ENCODE measurements around the gene EML5. TPM values are rescaled to one million over a fixed set of nuclear protein-coding genes. Genes with fewer than 3 reads are reported as not detected.

The EML5 gene
- total and polyA plus RNA-seq, 2 experiments from 2014 or later, result 0.18 to 1.6 TPM

DNA sequence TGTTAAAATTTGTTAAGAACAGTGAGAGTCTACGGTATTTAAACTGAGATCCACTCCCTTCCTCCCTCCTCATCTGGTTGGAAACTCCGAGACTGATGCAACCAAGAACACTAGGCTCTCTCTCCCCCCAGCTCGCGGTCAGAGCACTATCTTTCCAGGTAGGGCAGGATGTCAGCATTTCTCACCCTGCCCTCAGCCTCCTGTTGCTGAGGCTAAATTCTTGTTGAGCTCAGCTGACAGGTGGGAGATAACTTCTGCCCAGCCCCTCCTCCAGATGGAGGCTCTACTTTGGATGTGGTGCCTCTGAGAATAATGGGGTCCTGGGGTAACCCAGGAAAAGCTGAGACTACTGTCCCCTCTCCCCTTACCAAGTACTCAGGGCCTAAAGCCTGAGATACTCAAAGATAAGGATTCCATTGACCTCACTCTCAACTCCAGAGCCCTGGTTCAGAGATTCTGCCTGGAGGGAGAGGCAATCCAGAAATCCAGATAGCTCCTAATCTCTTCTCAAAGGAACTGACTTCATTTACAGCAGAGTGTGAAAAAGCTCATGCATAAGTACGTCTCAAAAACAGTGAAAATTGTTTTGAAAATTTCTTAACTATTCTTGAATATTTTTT, 110.1 kb downstream of the EML5 start:
- DNase-seq (ENCODE audit: low spot score), result peak; percentile 76
- Histone ChIP-seq H3K4me2 (no peak overlapping the region; the same call in 1 of the 2 replicates), H3K4me1 (ENCODE audit: insufficient read depth) (peaks cover 4% of the 10 kb centered on the region; the same call in 1 of the 2 replicates), H3K27ac (ENCODE audit: low read depth) (no peak overlapping the region), H3K79me2 (replicated peaks; ENCODE audit: insufficient read depth) (no peaks in the 10 kb centered on the region), H2AFZ (peak overlapping the region; percentile 45; the same call in 1 of the 2 replicates), H3K36me3 (ENCODE audit: insufficient read depth) (no peaks in the 10 kb centered on the region), H3K4me3 (no peak overlapping the region), H3F3A (replicated peaks; ENCODE audit: low read depth) (no peaks in the 10 kb centered on the region), H4K20me1 (replicated peaks; ENCODE audit: insufficient read depth) (no peaks in the 10 kb centered on the region), H3K9me2 (ENCODE audit: insufficient read depth) (no peaks in the 10 kb centered on the region), H3K27me3 (ENCODE audit: insufficient read depth) (no peaks in the 10 kb centered on the region)
- peak overlapping the region; percentile 13; the same call in 1 of the 3 replicates for H3K4me3 Mint-ChIP-seq
- peak; percentile 99 for ATAC-seq
- H3K27ac Mint-ChIP-seq, result peak overlapping the region; percentile 96
- H3K9me3 Mint-ChIP-seq, result no peaks in the 10 kb centered on the region
- no peaks in the 10 kb centered on the region for H3K27me3 Mint-ChIP-seq (ENCODE audit: insufficient read depth, low read depth, poor library complexity)
- TF ChIP-seq, protein P1, sequence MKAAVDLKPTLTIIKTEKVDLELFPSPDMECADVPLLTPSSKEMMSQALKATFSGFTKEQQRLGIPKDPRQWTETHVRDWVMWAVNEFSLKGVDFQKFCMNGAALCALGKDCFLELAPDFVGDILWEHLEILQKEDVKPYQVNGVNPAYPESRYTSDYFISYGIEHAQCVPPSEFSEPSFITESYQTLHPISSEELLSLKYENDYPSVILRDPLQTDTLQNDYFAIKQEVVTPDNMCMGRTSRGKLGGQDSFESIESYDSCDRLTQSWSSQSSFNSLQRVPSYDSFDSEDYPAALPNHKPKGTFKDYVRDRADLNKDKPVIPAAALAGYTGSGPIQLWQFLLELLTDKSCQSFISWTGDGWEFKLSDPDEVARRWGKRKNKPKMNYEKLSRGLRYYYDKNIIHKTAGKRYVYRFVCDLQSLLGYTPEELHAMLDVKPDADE (IDR thresholded peaks at IDR 0.05), result no peak
- TF ChIP-seq, protein P2, sequence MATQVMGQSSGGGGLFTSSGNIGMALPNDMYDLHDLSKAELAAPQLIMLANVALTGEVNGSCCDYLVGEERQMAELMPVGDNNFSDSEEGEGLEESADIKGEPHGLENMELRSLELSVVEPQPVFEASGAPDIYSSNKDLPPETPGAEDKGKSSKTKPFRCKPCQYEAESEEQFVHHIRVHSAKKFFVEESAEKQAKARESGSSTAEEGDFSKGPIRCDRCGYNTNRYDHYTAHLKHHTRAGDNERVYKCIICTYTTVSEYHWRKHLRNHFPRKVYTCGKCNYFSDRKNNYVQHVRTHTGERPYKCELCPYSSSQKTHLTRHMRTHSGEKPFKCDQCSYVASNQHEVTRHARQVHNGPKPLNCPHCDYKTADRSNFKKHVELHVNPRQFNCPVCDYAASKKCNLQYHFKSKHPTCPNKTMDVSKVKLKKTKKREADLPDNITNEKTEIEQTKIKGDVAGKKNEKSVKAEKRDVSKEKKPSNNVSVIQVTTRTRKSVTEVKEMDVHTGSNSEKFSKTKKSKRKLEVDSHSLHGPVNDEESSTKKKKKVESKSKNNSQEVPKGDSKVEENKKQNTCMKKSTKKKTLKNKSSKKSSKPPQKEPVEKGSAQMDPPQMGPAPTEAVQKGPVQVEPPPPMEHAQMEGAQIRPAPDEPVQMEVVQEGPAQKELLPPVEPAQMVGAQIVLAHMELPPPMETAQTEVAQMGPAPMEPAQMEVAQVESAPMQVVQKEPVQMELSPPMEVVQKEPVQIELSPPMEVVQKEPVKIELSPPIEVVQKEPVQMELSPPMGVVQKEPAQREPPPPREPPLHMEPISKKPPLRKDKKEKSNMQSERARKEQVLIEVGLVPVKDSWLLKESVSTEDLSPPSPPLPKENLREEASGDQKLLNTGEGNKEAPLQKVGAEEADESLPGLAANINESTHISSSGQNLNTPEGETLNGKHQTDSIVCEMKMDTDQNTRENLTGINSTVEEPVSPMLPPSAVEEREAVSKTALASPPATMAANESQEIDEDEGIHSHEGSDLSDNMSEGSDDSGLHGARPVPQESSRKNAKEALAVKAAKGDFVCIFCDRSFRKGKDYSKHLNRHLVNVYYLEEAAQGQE (IDR thresholded peaks at IDR 0.05; ENCODE audit: unreplicated experiment), result no peak
- no peak for TF ChIP-seq POLR2AphosphoS5 (IDR thresholded peaks at IDR 0.05; ENCODE audit: low read depth)
- no peak for TF ChIP-seq CREB1 (CRISPR knock-in tag; IDR thresholded peaks at IDR 0.05; ENCODE audit: low read depth)
- H3K4me1 Mint-ChIP-seq, result peaks cover 13% of the 10 kb centered on the region; the same call in 2 of the 3 replicates
- no peaks in the 10 kb centered on the region for H3K36me3 Mint-ChIP-seq (ENCODE audit: low read depth)

DNA sequence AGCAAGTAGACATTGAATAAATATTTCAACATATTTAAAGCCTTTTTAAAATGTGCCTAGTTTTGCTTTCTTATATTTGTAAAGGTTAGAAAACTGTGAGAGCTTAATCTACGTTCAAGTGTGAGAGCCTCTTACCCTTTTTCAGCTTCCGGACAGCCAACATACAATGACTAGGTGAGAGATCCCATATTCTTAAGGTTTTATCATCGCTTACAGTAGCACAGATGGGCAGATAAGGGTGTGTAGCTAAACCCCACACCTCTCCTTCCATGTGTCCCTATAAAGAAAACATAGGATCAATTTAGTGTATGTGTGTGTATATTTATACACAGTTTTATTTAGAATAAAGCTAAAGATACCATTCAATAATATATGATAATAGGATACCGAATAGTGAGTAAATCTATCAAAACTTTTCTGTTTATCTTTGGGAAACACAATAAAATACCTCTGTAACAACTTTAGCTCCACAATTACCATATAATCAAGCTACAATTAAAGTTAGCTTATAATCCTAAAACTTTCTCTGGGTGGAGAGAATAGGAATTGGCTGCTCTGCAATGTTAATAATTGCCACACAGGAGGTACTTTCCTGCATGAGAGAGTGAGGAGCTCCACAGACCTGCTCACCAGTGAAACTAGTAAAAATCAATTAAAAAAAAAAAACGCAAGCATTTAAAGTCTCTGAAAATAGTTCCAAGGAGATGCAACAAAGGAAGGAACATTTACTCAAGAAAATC, 110.8 kb downstream of the EML5 start:
- no peak for DNase-seq (ENCODE audit: low spot score)
- H3K27me3 ChIP-seq (ENCODE audit: insufficient read depth), result no peaks in the 10 kb centered on the region
- H3K4me2 ChIP-seq, result peak overlapping the region; percentile 13; the same call in 1 of the 2 replicates
- no peak overlapping the region for H3K27ac ChIP-seq (ENCODE audit: low read depth)
- no peaks in the 10 kb centered on the region for H4K20me1 ChIP-seq (replicated peaks; ENCODE audit: insufficient read depth)
- Mint-ChIP-seq H3K36me3 (ENCODE audit: low read depth) (no peaks in the 10 kb centered on the region), H3K9me3 (no peaks in the 10 kb centered on the region), H3K27me3 (ENCODE audit: insufficient read depth, low read depth, poor library complexity) (peaks cover 4% of the 10 kb centered on the region), H3K4me3 (peak overlapping the region; percentile 13; the same call in 1 of the 3 replicates), H3K27ac (peak overlapping the region; percentile 96), H3K4me1 (peaks cover 13% of the 10 kb centered on the region; the same call in 2 of the 3 replicates)
- H3K9me2 ChIP-seq (ENCODE audit: insufficient read depth), result no peaks in the 10 kb centered on the region
- H3K4me1 ChIP-seq (ENCODE audit: insufficient read depth), result peaks cover 4% of the 10 kb centered on the region; the same call in 1 of the 2 replicates
- H3K36me3 ChIP-seq (ENCODE audit: insufficient read depth), result no peaks in the 10 kb centered on the region
- H3F3A ChIP-seq (replicated peaks; ENCODE audit: low read depth), result no peaks in the 10 kb centered on the region
- H3K4me3 ChIP-seq, result no peak overlapping the region
- ATAC-seq, result peak; percentile 49
- no peak overlapping the region for H2AFZ ChIP-seq
- H3K79me2 ChIP-seq (replicated peaks; ENCODE audit: insufficient read depth), result no peaks in the 10 kb centered on the region
- TF ChIP-seq, protein P2 (IDR thresholded peaks at IDR 0.05; ENCODE audit: unreplicated experiment), result no peak

Measured in GM23338 (cell line).